Midbrain (tissue), 1 donor: ENCODE results near the gene IRAK4.
"Not testable (repeated sequence)": the region's sequence is repeated elsewhere in the genome, so short reads cannot be mapped to it uniquely, and the experiment has no call there.

ENCODE experiments used
- DNase-seq: peaks from one replicate; lab custom pipeline; 2025; lab: John Stamatoyannopoulos, UW

IRAK4 gene

DNA sequence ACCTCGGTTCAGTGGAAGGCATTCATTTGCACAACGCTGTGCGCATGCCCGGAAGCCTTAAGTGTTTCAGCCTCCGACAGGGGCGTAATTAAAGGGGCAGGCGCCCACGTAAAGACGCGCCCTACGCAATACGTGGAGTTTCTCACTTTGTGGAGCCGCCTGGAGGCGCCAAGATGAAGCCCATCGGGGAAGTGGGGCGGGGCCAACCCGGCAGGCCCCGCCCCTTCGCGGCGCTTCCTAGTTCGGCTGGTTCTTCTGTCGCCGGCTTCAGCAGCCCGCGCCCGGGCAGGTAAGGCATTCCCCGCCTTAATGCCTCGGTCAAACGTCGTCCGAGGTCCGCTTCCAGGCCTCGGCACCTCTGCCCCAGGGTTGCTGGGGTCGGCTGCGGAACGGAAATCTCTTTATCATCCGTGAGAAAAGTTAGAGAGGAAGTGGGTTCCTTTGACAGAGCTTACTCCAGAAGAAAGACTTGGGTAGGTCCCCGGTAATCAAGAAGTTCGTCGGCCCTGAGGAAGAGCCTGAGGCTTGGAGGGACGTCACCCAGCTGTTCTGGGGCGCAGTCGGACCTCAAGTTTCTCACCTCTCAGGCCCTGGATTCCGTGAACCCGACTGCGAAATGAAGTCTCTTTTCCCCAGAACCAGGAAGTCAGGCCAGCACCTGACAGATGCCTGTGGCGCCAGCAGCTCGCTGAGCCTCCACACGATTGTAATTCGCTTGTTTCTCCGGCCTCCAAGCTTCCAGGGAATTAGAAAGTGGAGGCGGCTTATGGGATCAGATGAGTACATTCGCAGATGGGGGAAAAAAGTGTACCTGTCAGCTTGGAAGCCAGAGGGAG, at the start of gene IRAK4, which contains the start of gene PUS7L:
Gene IRAK4, plus strand, starts transcription at position 224 of the 836 bp plus-strand sequence. CDS start 9,161 bp downstream, outside the sequence.
Gene PUS7L, minus strand, starts transcription at position 63 of the 836 bp plus-strand sequence. CDS start 3,545 bp downstream, outside the sequence.
- DNase-seq, result peak; percentile 98

DNA sequence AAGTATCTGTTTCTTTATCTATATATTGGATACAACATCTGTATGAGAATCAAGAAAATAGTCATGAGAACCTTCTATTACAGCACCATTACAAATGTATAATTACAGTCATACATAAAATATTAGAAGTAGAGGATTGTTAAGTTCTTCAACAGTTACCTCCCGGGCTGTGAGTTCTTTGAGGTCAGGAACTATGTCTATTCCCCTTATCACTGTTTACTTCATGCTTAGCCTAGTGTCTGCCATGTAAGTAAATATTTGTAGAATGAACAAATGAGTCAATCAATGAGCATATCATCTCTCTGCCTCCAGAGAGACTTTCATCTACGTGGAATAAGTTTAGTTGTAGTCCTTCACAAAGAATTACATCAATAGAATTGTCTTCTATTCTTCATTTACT, 47.4 kb upstream of the IRAK4 start:
- no peak for DNase-seq

DNA sequence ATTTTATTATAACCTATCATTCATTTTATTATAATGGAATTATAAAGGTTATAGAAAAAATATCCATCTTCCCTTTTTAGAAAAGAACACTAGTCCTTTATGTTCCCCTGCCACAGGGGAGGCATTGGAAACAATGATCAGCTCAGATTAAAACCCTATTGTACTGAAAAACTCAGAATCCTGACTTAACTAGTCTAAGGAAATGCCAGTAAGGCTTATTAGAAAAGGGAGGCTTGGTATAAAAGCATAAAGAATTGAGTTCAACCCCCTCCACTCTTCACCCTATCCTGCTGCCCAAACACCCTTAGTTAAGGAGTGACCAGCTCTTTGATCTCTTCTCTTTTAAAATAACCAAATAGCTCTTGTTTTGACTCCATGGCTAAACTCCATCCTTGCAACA, 36.1 kb upstream of the IRAK4 start:
- no peak for DNase-seq

DNA sequence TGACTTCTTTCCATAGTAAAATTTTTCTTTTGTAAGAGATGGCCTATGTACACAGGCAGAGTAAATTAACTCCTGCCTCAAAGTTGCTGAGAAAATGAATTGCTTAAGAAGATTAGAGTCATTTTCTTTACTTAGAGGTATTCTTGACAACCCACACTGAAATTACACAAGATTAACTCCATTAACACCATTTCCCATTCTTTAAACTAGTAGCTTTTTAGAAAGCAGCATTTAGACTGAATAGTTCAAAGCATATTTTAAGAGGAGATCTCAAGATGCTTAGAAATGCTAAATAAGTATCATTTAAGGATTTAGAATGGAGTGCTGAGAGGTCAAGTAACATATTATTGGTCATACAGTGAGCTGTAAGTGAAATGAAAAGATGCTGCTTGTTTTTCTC, 35.6 kb upstream of the IRAK4 start:
- no peak for DNase-seq

DNA sequence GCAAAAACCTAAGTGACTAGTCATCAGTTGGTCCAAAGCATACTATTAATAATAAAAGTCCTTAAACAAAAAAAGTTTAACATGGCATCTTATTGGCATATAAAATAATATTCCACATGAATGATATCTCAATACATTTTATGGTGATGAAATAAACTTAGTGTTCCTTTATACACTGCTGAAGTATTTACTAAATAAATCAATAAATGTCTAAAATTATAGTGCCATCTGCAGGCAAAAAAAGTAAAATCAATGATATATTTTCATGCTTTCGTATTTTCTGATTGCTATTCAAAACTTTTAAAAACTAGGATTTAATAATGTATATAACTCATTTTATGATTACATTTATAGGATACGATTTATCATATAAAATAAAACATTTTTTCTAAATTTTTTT, 30.6 kb upstream of the IRAK4 start:
- DNase-seq, result peak; percentile 8

DNA sequence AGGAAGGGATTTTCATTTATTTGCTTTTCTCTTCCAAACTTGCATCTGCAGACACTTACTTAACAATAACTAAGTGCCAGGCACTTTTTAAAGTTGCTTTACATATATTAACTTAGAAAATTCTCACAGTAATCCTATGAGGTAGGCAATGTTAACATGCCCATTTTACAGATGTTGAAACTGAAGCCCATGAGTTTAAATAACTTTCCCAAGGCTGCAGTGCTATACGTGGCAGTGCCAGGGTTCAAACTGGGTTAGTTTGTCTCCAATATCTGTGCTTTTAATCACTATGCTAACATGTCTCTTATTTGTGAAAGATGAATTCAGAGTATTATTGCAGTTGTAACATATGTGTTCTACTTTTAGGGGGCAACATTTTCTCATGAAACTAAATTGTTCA, 30.1 kb upstream of the IRAK4 start:
- no peak for DNase-seq

DNA sequence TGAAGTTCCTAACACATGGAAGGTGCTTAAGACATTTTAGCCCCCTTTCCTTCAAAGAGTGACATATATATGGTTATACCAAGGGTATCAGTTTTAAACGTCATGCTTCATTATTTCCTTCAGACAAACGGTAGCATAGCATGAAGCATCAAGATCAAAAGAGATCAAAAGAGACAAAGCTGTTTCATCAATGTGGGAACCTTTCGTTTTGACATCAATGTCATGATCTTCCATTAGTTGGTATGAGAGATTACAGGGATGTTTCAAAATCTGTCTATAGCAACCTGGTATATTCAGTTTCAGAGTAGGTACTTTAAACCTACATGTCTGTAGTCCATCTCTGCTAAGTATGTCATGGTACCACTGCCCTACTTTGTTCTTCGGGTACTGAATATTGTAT, 28.5 kb upstream of the IRAK4 start:
- DNase-seq, result no peak

DNA sequence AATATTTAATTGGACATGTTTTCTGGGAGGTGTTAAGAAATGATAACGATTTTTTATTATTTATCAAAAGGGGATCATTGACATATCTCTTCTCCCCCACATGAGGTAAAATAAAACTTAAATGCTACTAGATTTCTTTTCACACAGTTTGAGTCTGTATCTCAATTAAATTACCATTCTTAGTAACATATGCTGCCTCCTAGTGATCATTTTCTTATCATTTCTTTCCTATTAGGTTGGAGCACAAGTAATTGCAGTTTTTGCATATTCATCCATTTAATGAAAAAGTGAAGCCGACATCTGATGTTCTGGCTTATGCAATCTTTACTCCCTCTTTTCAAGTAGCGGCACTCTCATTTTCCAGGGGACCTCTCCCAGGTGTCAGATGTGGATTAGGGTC, 25.1 kb upstream of the IRAK4 start:
- DNase-seq, result no peak

DNA sequence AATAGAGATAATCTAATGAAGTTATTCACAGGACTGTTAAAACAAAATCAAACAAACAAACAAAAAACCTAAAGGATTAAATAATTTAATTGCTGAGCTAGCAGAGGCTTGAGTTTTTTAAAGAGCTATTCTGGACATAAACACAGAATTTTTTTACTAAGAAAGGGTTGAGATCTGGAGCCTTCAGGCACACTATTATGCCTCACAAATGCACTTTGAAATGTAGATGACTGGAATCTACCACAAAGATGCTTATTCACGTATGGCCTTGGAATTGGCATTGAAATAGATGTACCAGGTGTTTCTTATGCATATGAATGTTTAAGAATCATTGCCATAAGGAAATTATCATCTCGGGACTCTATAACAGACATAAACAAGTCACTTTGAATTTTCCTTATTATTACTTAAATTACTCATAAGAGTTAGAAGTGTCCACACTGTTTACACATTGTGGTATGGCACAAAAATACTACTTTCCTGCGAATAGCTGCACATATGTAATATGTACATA, 21.8 kb upstream of the IRAK4 start:
- DNase-seq, result no peak

DNA sequence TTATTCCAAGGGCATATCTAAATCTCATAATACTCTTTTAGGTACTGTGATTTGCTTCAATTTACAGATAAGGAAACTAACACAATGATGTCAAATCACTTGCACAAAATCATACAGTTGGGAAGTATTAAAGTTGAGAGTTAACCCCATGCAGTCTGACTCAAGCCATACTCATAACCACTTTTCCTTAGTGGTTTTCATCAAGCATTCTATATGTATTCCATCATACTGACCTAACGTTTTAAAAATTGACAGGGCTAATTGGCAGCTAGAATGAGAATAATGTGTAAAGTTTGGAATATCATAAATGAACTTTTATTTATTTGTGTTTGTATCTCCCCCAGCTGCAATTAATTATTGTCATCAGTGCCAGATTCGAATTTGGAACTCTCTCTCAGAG, 21.1 kb upstream of the IRAK4 start:
- no peak for DNase-seq

DNA sequence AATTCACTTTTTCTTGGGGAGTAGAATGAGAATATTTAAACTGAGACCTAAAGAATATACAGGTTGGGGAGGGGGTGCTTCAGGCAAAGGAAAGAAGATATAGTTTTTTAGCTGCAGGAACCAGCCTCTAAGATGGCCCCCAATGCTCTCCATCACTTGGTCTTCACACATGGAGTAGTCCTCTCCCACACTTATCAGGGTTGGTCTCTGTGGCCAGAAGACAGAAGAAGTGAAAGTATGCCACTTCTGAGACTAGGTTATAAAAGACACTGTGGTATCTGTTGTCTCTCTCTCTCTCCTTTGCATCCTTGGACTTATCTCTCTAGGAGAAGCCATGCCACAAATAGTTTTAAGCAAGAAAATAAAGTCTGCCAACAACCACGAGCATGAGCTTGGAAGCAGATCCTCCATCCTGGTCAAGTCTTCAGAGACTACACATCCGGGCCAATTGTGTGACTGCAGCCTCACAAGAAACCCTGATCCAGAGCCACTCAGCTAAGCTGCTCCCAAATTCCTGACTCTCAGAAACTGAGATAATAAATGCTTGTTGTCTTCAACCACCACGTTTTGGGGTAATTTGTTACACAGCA, 18.1 kb upstream of the IRAK4 start:
- no peak for DNase-seq

DNA sequence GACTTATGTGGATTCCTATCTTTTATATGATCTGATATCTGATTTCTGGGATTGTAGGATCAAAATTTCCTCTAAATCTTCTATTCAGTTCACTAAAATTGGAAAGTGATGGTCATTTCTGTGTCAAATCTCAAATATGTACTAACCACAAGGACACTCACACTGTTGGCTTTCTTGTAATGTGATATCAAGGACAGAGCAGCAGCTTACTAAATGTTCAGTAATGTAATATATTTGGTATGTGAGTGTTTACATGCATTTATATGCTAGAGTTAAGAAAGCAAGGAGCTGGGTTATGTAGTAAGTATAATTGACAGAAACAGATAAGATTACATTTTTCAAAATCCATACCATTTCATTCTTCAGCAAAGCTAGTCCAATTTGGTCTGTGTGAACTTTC, 16.6 kb upstream of the IRAK4 start:
- DNase-seq, result no peak

DNA sequence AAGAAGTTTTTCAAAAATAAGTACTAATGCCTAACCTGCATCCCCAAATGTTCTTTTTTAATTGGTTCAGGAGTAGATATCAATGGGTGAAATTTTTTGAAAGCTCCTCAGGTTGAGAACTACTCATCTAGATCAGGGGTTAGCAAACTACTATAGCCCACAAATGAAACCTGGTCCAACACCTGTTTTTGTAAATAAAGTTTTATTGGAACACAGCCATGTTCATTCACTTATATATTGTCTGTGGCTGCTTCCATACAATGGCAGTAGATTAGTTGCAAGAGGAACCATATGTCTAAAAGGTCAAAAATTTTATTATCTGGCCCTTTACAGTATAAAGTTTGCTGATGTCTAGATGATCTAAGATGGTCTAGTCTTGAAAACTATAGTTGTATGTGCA, 13.9 kb upstream of the IRAK4 start:
- DNase-seq, result no peak

DNA sequence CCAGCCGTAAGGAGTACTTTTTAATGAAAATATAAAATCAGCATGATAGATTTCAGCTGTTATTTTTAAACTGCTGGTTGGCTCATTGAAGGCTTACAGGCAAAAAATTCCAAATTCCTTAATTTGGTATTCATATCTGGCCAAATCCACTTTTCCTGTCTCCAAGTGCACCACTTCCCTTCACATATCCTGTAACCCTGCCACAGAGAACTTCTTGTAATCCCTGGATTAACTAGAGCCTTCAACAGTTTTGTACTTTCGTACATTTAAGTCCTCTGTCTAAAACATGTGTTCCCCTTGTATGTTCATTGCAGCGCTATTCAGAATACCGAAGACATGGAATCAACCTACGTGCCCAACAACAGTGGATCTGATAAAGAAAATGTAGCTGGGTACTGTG, 9.7 kb upstream of the IRAK4 start:
- DNase-seq, result no peak

DNA sequence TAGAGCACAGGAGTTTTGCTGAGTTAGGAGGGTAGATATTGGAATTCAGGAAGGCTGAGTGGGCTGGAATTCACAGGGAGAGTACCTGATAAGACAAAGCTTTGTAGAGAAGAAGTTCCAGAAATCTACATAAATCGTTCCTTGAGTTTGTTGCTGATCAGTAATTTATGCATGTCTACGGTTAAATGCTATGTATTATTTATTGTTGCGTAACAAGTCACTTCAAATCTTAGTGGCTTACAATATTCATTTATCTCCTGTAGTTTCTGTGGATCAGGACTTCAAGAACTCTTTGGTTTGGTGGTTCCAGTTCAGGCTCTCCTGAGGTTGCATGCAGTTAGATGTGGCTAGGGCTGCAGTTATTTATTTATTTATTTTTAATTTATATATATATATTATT, 7.9 kb upstream of the IRAK4 start:
- no peak for DNase-seq

DNA sequence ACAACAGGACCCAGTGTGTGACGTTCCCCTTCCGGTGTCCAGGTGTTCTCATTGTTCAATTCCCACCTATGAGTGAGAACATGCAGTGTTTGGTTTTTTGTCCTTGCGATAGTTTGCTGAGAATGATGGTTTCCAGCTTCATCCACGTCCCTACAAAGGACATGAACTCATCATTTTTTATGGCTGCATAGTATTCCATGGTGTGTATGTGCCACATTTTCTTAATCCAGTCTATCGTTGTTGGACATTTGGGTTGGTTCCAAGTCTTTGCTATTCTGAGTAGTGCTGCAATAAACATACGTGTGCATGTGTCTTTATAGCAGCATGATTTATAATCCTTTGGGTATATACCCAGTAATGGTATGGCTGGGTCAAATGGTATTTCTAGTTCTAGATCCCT, 7.4 kb upstream of the IRAK4 start:
- not testable (repeated sequence) for DNase-seq

DNA sequence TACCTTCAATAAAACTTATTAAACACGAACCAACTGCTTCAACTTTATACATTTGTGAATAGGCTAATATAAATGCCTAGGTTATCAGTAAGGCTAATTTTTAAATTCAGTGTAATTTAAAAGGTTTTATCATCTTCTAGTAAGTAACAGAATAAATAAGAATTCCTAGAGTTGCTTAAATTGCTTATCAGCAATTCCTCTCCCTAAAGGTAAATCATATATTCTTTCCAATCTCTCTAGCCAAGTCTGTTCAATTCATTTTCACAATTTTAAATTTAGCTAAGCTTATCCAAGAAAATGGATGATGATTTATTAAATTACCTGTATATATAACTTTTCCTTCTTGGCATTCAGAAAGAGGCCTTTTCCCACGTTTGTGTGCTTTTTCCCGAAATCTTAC, 4.7 kb upstream of the IRAK4 start:
- DNase-seq, result no peak

DNA sequence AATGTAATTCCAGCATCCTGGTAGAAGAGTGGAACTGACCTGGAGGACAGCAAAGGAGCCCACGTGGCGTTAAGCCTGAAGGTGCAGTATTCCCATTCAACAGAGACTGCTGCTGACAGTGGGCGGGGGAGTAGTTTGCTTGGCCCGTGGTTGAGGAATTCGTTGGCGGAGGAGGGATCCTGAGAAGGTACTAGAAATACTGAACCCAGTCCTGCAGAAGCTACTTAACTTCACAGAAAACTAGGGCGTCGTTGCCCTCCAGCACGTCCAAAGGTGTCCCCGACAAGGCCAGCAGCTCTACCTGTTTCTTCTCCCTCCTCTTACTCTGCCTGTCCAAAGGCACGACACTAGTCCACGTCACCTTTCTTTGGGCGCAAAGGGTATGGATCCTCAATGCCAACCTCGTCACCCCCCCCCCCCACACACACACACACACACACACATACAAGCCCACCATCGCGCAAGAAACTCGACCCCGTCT, 464 bp upstream of the IRAK4 start:
- DNase-seq, result peak; percentile 44

DNA sequence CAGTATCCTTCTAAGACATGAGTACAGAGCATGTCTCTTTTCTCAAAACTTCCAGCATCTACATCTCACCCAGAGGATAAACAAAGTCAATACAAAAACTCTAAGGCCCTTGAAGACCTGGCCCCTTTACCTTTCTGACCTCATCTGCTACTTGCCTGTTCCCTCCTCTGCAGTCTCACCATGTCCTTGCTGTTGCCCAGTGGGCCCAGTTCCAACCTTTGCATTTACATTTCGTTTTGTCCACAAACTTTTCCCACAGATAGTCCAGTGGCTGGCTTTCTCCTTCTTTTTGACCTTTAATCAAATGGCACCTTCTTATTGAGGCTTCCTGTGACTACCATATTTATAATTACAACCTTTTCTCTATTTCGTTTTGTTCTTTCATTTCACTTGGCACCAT, 1.6 kb downstream of the IRAK4 start:
- DNase-seq, result no peak

DNA sequence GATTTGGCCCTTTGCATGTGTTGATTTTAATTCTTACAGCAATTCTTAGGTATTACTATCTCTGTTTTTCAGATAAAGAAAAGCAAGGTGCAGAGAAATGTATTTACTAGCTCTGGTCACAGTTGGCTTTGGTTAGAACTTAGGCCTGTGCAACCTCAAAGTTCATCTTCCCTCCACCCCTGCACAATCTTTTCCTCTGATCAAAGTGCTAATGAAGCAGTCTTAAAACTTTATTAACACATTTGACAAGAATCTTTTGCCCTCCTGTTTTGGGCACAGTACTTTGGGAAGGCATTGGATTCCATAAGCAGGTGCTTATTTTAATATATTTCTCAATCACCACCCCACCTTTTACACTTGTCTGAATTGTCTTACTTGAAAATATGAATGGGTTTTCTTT, 2.7 kb downstream of the IRAK4 start:
- no peak for DNase-seq

DNA sequence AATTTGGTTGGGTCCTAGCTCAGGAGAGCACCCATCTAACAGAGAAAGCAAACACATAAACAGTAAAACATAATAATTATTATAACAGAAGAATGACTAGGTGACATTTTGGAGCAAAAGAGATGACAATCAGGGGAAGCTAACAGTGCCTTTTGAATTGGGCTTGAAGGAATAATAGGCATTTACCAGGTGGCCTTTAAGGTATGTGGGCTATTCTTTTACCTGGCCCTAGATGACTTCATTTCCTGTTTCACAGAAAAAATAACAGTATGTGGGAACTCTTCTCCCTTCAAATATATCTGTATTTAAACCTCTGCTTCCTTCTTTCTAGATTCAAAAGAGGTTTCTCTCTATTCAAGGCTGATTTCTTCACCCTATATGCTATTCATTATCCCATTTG, 3.8 kb downstream of the IRAK4 start:
- DNase-seq, result no peak

DNA sequence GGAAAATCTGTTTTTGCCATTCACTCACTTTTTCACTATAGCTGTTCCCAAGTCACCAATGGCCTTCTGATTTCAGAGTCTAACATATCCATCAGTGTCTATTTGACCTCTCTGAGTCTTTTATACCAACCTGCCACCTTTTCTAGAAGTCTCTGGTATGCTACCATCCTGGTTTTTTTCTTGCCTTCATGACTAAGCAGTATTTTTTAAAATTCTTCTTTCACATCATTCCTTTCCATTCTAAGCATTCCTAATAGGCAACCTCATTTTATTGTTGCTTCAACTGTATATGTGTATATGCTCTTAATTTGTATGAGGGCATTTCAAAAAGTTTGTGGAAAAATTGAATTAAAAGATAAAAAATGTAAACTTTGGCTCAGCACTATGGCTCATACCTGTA, 5.0 kb downstream of the IRAK4 start:
- DNase-seq, result no peak

DNA sequence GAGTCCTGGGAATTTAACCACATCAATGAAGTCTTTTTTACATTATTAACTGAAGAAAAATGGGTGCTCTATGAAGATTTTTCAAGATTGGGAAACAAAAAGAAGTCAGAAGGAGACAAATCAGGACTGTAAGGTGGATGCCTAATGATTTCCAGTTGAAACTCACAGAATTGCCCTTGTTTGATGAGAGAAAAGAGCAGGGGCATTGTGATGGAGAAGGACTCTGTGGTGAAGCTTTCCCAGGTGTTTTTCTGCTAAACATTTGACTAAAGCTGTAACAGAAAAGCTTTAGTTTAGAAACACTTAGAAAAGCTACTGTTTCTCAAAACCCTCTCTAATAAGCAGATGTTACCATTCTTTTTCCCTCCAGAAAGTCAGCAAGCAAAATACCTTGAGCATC, 5.8 kb downstream of the IRAK4 start:
- DNase-seq, result no peak
